DND-41 (cell line): Measurements from ENCODE around the gene SFXN5.

Source experiments
- ATAC-seq: fragments of 200-7000 bp; cut with Tn5 transposase; 3 replicates; pipeline ENCODE4 v1.9.1; 2021; ENCODE audit warnings: low read depth; ENCODE audit not compliant: insufficient read depth
- DNase-seq: peaks from one replicate; pipeline ENCODE4 v3.0.0-alpha.2; 2020
- H2AFZ ChIP-seq: 2 replicates; pipeline ENCODE4 v1.6.0; 2012; ENCODE audit warnings: low read depth, low read length
- H3K27ac ChIP-seq: 2 replicates; pipeline ENCODE4 v1.5.1; 2012; ENCODE audit warnings: low read length, inconsistent platforms
- H3K27me3 ChIP-seq: fragments of 200-600 bp; sonication (generic); 2 replicates; pipeline ENCODE4 v1.6.0; 2012; ENCODE audit warnings: low read length, mild to moderate bottlenecking, inconsistent platforms; ENCODE audit not compliant: insufficient read depth, poor library complexity
- H3K36me3 ChIP-seq: 2 replicates; pipeline ENCODE4 v1.5.1; 2012; ENCODE audit warnings: low read length, inconsistent platforms; ENCODE audit not compliant: insufficient read depth
- H3K4me1 ChIP-seq: 2 replicates; pipeline ENCODE4 v1.5.1; 2012; ENCODE audit warnings: mild to moderate bottlenecking, low read length; ENCODE audit not compliant: insufficient read depth
- H3K4me2 ChIP-seq: 2 replicates; pipeline ENCODE4 v1.6.0; 2012; ENCODE audit warnings: mild to moderate bottlenecking, moderate library complexity, low read length, inconsistent platforms; ENCODE audit not compliant: insufficient read depth
- H3K4me3 ChIP-seq, 2 experiments: fragments of 200-600 bp in 1 of 2; shearing (Covaris generic) in 1 of 2; 2 replicates each; pipeline ENCODE4 v1.5.1; 2012 to 2016; ENCODE audit warnings: inconsistent platforms in 2 of 2, low read length in 2 of 2, mild to moderate bottlenecking in 2 of 2, low read depth in 1 of 2, moderate library complexity in 1 of 2
- H3K79me2 ChIP-seq: 2 replicates; pipeline ENCODE4 v1.6.0; 2012; ENCODE audit warnings: low read length, inconsistent platforms; ENCODE audit not compliant: insufficient read depth
- H3K9ac ChIP-seq: 2 replicates; pipeline ENCODE4 v1.6.0; 2012; ENCODE audit warnings: low read depth, mild to moderate bottlenecking, inconsistent platforms, low read length, moderate library complexity
- H3K9me3 ChIP-seq: 2 replicates; pipeline ENCODE4 v1.5.1; 2012; ENCODE audit warnings: low read length, moderate library complexity, mild to moderate bottlenecking, inconsistent platforms; ENCODE audit not compliant: insufficient read depth, severe bottlenecking
- H4K20me1 ChIP-seq: 2 replicates; pipeline ENCODE4 v1.6.0; 2012; ENCODE audit warnings: low read length; ENCODE audit not compliant: insufficient read depth
- EZH2 ChIP-seq: IDR thresholded peaks from 3 replicates; pipeline ENCODE4 v1.6.1; 2012; ENCODE audit warnings: borderline replicate concordance, low read depth, mild to moderate bottlenecking, moderate library complexity, low read length, inconsistent platforms; ENCODE audit not compliant: severe bottlenecking
- TF ChIP-seq, protein P1 (sequence below): IDR thresholded peaks from 2 replicates; pipeline ENCODE4 v1.5.1; 2012; ENCODE audit warnings: borderline replicate concordance, low read length, moderate library complexity, mild to moderate bottlenecking; ENCODE audit not compliant: poor library complexity, severe bottlenecking; ENCODE audit errors: extremely low read depth

Gene SFXN5

DNA sequence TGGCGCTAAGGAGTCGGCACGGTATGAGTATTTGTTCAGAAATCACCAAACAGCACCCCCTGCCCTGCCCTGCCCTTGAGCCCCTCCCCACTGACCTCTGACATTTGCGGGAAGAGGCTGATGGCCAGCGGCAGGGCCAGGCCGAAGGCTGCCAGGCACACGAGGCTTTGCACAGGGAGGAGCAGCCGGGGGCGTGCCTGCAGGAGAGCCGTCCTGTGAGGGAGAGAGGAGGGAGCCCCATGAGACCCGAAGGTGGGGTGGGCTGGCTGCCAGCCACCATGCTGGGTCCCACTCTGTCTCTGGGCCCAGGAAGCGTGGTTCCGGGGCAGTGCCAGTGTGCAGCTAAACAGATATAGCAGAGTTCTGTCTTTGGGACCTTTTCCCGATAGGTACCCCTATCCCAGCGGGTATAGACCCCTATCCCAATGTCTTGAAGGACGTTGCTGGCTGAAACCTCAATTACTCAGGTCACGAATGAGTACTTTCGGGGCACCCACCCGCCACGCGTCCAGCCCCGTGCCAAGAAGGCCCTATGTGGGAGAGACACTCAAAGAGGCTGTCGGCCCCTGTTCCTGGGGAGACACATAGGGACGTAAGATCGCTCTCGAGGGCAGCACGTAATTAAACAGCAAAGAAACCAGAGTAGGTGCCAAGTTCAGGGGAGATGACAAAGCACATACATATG is 110.3 kb downstream of the SFXN5 start:
- H3K9me3 ChIP-seq = no peaks in the 10 kb centered on the region
- H3K27me3 ChIP-seq = no peaks in the 10 kb centered on the region
- ATAC-seq (no peak), DNase-seq (no peak)
- H3K36me3 ChIP-seq = no peaks in the 10 kb centered on the region
- no peak overlapping the region for H2AFZ ChIP-seq
- no peaks in the 10 kb centered on the region for H3K4me1 ChIP-seq
- no peaks in the 10 kb centered on the region for H3K79me2 ChIP-seq
- no peak overlapping the region for H3K9ac ChIP-seq
- no peak overlapping the region for H3K27ac ChIP-seq
- H3K4me2 ChIP-seq = no peak overlapping the region
- no peaks in the 10 kb centered on the region for H4K20me1 ChIP-seq
- TF ChIP-seq EZH2 = no peak
- TF ChIP-seq, protein P1, sequence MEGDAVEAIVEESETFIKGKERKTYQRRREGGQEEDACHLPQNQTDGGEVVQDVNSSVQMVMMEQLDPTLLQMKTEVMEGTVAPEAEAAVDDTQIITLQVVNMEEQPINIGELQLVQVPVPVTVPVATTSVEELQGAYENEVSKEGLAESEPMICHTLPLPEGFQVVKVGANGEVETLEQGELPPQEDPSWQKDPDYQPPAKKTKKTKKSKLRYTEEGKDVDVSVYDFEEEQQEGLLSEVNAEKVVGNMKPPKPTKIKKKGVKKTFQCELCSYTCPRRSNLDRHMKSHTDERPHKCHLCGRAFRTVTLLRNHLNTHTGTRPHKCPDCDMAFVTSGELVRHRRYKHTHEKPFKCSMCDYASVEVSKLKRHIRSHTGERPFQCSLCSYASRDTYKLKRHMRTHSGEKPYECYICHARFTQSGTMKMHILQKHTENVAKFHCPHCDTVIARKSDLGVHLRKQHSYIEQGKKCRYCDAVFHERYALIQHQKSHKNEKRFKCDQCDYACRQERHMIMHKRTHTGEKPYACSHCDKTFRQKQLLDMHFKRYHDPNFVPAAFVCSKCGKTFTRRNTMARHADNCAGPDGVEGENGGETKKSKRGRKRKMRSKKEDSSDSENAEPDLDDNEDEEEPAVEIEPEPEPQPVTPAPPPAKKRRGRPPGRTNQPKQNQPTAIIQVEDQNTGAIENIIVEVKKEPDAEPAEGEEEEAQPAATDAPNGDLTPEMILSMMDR = no peak
- H3K4me3 ChIP-seq = no peak overlapping the region

DNA sequence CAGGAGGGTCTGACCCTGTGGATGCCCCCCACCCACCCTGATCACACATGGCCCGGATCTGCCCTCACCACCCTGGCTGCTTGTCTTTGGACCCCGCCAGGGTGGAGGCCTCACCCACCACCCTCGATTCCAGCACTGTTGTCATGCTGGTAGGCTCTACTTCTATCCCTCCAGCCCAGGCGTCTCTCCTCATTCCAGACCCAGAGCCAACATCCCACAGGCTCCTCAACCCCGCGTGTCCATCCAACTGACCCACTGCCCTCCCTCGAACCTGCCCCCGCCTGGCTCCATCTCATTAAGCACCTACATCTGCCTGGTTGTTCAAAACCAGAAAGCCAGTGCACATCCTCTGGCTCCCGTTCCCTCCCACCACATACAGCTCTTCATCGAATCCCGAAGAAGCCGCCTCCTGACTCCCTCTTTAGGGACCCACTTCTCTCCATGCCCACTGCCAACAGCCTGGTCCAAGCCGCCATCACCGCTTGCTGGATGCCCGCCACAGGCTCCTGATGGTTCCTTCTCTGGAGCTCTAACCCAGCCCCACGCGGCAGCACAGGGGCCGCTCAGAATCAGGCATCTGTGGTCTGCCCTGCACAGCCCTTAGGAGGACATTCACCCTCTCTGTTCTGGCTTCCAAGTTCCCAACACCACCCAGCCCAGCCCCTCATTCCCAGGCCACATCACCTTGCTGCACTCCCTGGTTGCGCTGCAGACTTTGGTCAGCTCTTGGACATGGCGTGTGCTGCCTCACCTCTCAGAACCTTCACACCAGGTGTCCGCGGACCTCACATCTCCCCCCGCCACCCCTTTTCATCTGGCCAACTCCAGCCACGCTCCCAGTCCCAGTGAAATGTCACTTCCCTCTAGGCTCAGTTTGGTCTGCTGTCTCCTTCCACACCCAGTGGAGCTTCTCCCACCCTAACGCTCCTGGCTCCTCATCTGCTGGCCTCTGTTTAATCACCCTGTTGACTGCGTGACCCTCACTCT is 111.2 kb downstream of the SFXN5 start:
- H3K4me2 ChIP-seq = no peak overlapping the region
- H4K20me1 ChIP-seq = no peaks in the 10 kb centered on the region
- H3K9me3 ChIP-seq = no peaks in the 10 kb centered on the region
- H3K36me3 ChIP-seq = no peaks in the 10 kb centered on the region
- no peaks in the 10 kb centered on the region for H3K79me2 ChIP-seq
- H2AFZ ChIP-seq = no peak overlapping the region
- H3K4me3 ChIP-seq = no peak overlapping the region
- no peak overlapping the region for H3K9ac ChIP-seq
- TF ChIP-seq EZH2 = no peak
- TF ChIP-seq, protein P1 = no peak
- H3K27ac ChIP-seq = no peak overlapping the region
- no peak for ATAC-seq
- no peak for DNase-seq
- H3K4me1 ChIP-seq = no peaks in the 10 kb centered on the region
- no peaks in the 10 kb centered on the region for H3K27me3 ChIP-seq

DNA sequence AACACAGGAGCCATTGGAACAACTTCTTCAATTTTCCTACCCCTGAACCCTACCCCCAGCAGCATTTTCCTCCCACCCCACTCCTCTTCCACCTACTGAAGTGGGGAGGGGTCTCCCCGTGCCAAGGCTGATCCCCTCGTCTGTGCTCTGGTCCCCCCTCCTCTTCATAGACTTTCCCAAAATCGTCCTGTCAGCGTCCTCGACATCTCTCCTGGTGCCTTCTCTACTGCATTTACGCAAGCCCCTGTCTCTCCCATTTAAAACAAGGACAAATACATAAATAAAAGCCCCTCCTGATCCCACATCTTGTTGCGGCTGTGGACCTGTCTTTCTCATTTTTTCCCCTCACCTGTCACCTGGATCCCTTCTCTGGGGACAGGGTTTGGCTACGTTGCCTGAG is 112.0 kb downstream of the SFXN5 start:
- ATAC-seq = no peak
- TF ChIP-seq, protein P1 = no peak
- no peak for TF ChIP-seq EZH2
- H2AFZ ChIP-seq = no peak overlapping the region
- H3K36me3 ChIP-seq = no peaks in the 10 kb centered on the region
- no peaks in the 10 kb centered on the region for H3K27me3 ChIP-seq
- H3K4me2 ChIP-seq = no peak overlapping the region
- no peak for DNase-seq
- no peaks in the 10 kb centered on the region for H4K20me1 ChIP-seq
- H3K4me3 ChIP-seq = no peak overlapping the region
- H3K4me1 ChIP-seq = no peaks in the 10 kb centered on the region
- H3K27ac ChIP-seq = no peak overlapping the region
- H3K79me2 ChIP-seq = no peaks in the 10 kb centered on the region
- H3K9me3 ChIP-seq = no peaks in the 10 kb centered on the region
- H3K9ac ChIP-seq = no peak overlapping the region
